NT2/D1 (cell line): Measurements from ENCODE around the gene CRIP3.

Source experiments
- SUZ12 ChIP-seq: IDR thresholded peaks from 2 replicates; pipeline ENCODE4 v1.6.1; 2011; ENCODE audit not compliant: insufficient read length, insufficient read depth; ENCODE audit errors: extremely low read depth
- YY1 ChIP-seq: IDR thresholded peaks from 2 replicates; pipeline ENCODE4 v1.6.1; 2011; ENCODE audit not compliant: insufficient read length, insufficient read depth
- ZNF274 ChIP-seq: IDR thresholded peaks from 2 replicates; pipeline ENCODE4 v1.6.1; 2011; ENCODE audit warnings: mild to moderate bottlenecking, low read depth, low read length

DNA sequence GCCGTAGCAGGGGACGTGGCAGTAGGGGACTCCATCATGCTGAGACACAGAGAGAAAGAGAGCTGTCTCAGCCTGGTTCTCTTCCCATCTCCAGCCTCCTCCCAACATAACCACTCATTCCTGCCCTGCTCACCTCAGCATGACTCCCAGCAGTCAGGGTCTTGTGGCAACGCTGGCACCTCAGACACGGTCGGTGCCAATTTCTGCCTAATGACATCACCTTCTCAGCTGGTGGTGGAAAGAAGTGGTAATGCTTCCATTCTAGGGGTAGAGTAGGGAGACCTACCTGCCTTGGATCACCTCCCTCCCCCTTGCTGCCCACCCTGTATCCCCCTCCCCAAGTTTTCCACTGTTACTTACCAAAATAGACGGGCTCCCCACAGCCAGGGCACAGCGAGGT is 2.5 kb downstream of the CRIP3 start:
- TF ChIP-seq YY1 (no peak), ZNF274 (no peak), SUZ12 (no peak)
